GM13977 (cell line): Measurements from ENCODE around the gene RAB13.

Experiments used
- DNase-seq: peaks from one replicate; pipeline ENCODE4 v3.0.0; 2012; ENCODE audit warnings: low spot score
- CTCF ChIP-seq: IDR thresholded peaks from 2 replicates; pipeline ENCODE4 v1.5.1; 2012; ENCODE audit warnings: mild to moderate bottlenecking, control low read depth; ENCODE audit not compliant: insufficient read depth; ENCODE audit errors: extremely low read depth, missing control alignments
- in situ Hi-C: fragments of 300-500 bp; cut with MboI; formaldehyde crosslinking; loops from one replicate; pipeline ENCODE4 v1.12.0; 2022; ENCODE audit warnings: low sequenced_read_pairs, low pct_unique_long_range_greater_than_20kb, mixed read lengths, inconsistent platforms; ENCODE audit not compliant: unreplicated experiment

The RAB13 gene

GRCh38 chr1:153968408-153968807, 17.7 kb downstream of the RAB13 start:
- TF ChIP-seq CTCF, result no peak
- no peak for DNase-seq
- in situ Hi-C loops, result no loop called here

DNA sequence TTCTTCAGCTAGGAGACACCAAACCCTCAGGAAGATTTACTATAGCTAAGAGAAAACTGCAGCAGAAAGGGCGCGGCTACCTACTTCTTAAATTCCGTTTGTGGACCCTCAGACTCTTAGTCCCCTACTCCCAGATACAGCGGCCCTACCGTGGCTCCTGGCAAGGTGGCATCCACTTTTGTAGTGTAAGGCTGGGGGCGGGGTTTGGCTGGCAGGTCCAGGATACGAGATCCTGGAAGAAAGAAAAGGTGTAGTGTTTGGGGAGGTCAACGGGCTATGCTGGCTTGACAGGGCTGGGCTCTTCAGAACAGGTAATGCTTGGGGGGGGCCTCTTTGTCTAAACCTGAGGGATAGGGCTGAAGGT, 18.2 kb downstream of the RAB13 start:
- in situ Hi-C loops, result no loop called here
- no peak for TF ChIP-seq CTCF
- no peak for DNase-seq

GRCh38 chr1:153967107-153967999, 18.8 kb downstream of the RAB13 start, which contains the start of gene CREB3L4:
TSS of gene CREB3L4 (plus strand) at chr1:153967902. CDS start at chr1:153968526, 624 bp downstream.
- peak; percentile 53 for TF ChIP-seq CTCF
- peak; percentile 91 for DNase-seq
- in situ Hi-C loops, result no loop called here

- no peak for DNase-seq
- in situ Hi-C loops, result no loop called here
- no peak for TF ChIP-seq CTCF
These were observed 22.2 kb downstream of the RAB13 start for GRCh38 chr1:153963850-153964331.

DNA sequence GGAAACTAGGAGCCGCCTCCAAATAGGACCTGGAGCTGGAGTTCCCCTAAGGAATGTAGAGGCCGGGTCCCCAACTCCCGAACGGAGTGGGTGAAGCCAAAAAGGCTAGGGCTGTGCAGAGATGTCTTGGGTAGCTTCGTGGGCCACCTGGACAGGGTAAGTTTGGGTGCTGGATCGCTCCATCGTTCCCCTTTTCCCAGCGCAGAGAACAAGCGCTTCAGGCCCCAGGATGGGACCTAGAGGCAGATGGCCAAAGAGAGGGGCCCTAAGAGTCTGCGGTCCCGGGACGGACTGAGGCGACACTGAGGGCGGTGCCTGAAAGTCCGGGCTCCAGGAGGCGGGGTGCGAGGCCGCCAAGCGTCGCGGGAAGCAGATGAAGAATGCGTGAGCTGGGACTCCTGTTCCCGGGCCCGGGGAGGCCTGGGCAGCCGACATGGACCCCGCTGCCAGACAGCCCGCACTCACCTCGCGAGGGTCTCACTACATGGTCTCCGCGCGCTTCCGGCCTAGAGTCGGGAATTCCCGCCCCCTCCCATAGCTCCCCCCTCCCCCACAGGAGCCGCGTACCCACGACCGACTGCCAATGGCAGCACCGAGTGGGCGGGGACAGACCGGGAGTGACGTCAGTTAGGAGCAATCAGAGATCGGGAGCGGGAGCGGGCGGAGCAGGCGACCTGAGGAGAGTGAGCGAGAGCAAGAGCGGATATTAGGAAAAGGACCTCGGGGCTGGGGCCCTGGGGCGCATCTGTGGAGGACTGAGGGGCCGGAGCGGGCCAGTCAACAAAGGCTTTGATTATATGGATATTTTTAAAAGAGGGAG, 22.9 kb downstream of the RAB13 start, which contains the start of gene SLC39A1:
TSS of gene SLC39A1 (minus strand) at position 508 of the 820 bp plus-strand sequence. CDS start 822 bp downstream, outside the sequence.
- DNase-seq, result peak; percentile 90
- no peak for TF ChIP-seq CTCF

More for the DNA sequence above, 22.9 kb downstream of the RAB13 start, which contains the start of gene SLC39A1:
- in situ Hi-C loops, result no loop called here
